Measurements from ENCODE around the gene LDLRAD4.

LDLRAD4 gene

GRCh38 chr18:13418013-13418710 lies 199.6 kb downstream of the LDLRAD4 start:
- in situ Hi-C loops (cut with MboI; ENCODE audit: low sequenced_read_pairs), result loop anchor here (25.0 kb wide), 1 partner anchor 94 kb away; no protein-coding TSS in a partner anchor

GRCh38 chr18:13420969-13421686 lies 202.6 kb downstream of the LDLRAD4 start:
- in situ Hi-C loops (cut with MboI; ENCODE audit: low sequenced_read_pairs), result loop anchor here (25.0 kb wide), 1 partner anchor 91 kb away; no protein-coding TSS in a partner anchor

- in situ Hi-C loops (cut with MboI; ENCODE audit: low sequenced_read_pairs), result loop anchor here (25.0 kb wide), 1 partner anchor 90 kb away; no protein-coding TSS in a partner anchor
Observed at GRCh38 chr18:13422541-13423147, 204.1 kb downstream of the LDLRAD4 start.

GRCh38 chr18:13423352-13423751 lies 204.8 kb downstream of the LDLRAD4 start:
- in situ Hi-C loops (cut with MboI; ENCODE audit: low sequenced_read_pairs), result loop anchor here (25.0 kb wide), 1 partner anchor 89 kb away; no protein-coding TSS in a partner anchor

- in situ Hi-C loops (cut with MboI; ENCODE audit: low sequenced_read_pairs), result loop anchor here (25.0 kb wide), 1 partner anchor 88 kb away; no protein-coding TSS in a partner anchor
Observed at GRCh38 chr18:13424363-13424762, 205.8 kb downstream of the LDLRAD4 start.

GRCh38 chr18:13425357-13426091 lies 207.0 kb downstream of the LDLRAD4 start:
- in situ Hi-C loops (cut with MboI; ENCODE audit: low sequenced_read_pairs), result loop anchor here (25.0 kb wide), 1 partner anchor 187 kb away; no protein-coding TSS in a partner anchor

GRCh38 chr18:13427354-13427753 lies 208.8 kb downstream of the LDLRAD4 start:
- in situ Hi-C loops (cut with MboI; ENCODE audit: low sequenced_read_pairs), result loop anchor here (25.0 kb wide), 1 partner anchor 185 kb away; no protein-coding TSS in a partner anchor

- in situ Hi-C loops (cut with MboI; ENCODE audit: low sequenced_read_pairs), result loop anchor here (25.0 kb wide), 1 partner anchor 184 kb away; no protein-coding TSS in a partner anchor
Observed at GRCh38 chr18:13428319-13428718, 209.8 kb downstream of the LDLRAD4 start.

GRCh38 chr18:13429016-13429415 lies 210.5 kb downstream of the LDLRAD4 start:
- in situ Hi-C loops (cut with MboI; ENCODE audit: low sequenced_read_pairs), result loop anchor here (25.0 kb wide), 1 partner anchor 183 kb away; no protein-coding TSS in a partner anchor

- in situ Hi-C loops (cut with MboI; ENCODE audit: low sequenced_read_pairs), result loop anchor here (25.0 kb wide), 1 partner anchor 182 kb away; no protein-coding TSS in a partner anchor
Observed at GRCh38 chr18:13429884-13430510, 211.4 kb downstream of the LDLRAD4 start.

GRCh38 chr18:13430663-13431062 lies 212.1 kb downstream of the LDLRAD4 start:
- in situ Hi-C loops (cut with MboI; ENCODE audit: low sequenced_read_pairs), result loop anchor here (25.0 kb wide), 1 partner anchor 182 kb away; no protein-coding TSS in a partner anchor

- in situ Hi-C loops (cut with MboI; ENCODE audit: low sequenced_read_pairs), result loop anchor here (25.0 kb wide), 1 partner anchor 180 kb away; no protein-coding TSS in a partner anchor
Observed at GRCh38 chr18:13431886-13432285, 213.3 kb downstream of the LDLRAD4 start.

- in situ Hi-C loops (cut with MboI; ENCODE audit: low sequenced_read_pairs), result loop anchor here (25.0 kb wide), 1 partner anchor 179 kb away; no protein-coding TSS in a partner anchor
Observed at GRCh38 chr18:13433125-13433524, 214.6 kb downstream of the LDLRAD4 start.

- in situ Hi-C loops (cut with MboI; ENCODE audit: low sequenced_read_pairs), result loop anchor here (25.0 kb wide), 1 partner anchor 179 kb away; no protein-coding TSS in a partner anchor
Observed at GRCh38 chr18:13433685-13434084, 215.1 kb downstream of the LDLRAD4 start.

GRCh38 chr18:13434854-13435253 lies 216.3 kb downstream of the LDLRAD4 start:
- in situ Hi-C loops (cut with MboI; ENCODE audit: low sequenced_read_pairs), result loop anchor here (25.0 kb wide), 1 partner anchor 177 kb away; no protein-coding TSS in a partner anchor

- in situ Hi-C loops (cut with MboI; ENCODE audit: low sequenced_read_pairs), result loop anchor here (25.0 kb wide), 1 partner anchor 177 kb away; no protein-coding TSS in a partner anchor
Observed at GRCh38 chr18:13435586-13436333, 217.2 kb downstream of the LDLRAD4 start.

- in situ Hi-C loops (cut with MboI; ENCODE audit: low sequenced_read_pairs), result loop anchor here (25.0 kb wide), 1 partner anchor 176 kb away; no protein-coding TSS in a partner anchor
Observed at GRCh38 chr18:13436576-13436975, 218.0 kb downstream of the LDLRAD4 start.

GRCh38 chr18:13437034-13437433 lies 218.5 kb downstream of the LDLRAD4 start:
- in situ Hi-C loops (cut with MboI; ENCODE audit: low sequenced_read_pairs), result loop anchor here (25.0 kb wide), 1 partner anchor 175 kb away; no protein-coding TSS in a partner anchor

Measured in HL-60/S4 treated with phorbol 12-myristate 13-acetate at 8.2 ng/mL for 4 days and 3 days (cell line).